GM23338 (cell line): ENCODE results near the gene ARHGEF38.

Experiments used
- CREB1 ChIP-seq: fragments of 250-450 bp; sonication (Bioruptor Pico); IDR thresholded peaks from 2 replicates; pipeline ENCODE4 v1.5.0; 2020; ENCODE audit warnings: low read depth, mild to moderate bottlenecking, moderate library complexity
- EZH2 ChIP-seq: fragments of 200-600 bp; sonication (generic); IDR thresholded peaks from one replicate; pipeline ENCODE4 v1.8.0; 2017; ENCODE audit warnings: antibody characterized with exemption, mild to moderate bottlenecking, low read depth; ENCODE audit not compliant: unreplicated experiment
- EZH2phosphoT487 ChIP-seq: fragments of 200-600 bp; sonication (generic); IDR thresholded peaks from one replicate; pipeline ENCODE4 v1.8.1; 2018; ENCODE audit warnings: antibody characterized with exemption; ENCODE audit not compliant: unreplicated experiment
- JUNB ChIP-seq: IDR thresholded peaks from one replicate; pipeline ENCODE4 v1.6.1; 2016; ENCODE audit warnings: antibody characterized with exemption; ENCODE audit not compliant: unreplicated experiment
- POLR2AphosphoS5 ChIP-seq: IDR thresholded peaks from 2 replicates; pipeline ENCODE4 v1.6.1; 2016; ENCODE audit warnings: antibody characterized with exemption, low read depth
- STAT1 ChIP-seq: IDR thresholded peaks from one replicate; pipeline ENCODE4 v1.6.1; 2016; ENCODE audit warnings: antibody characterized with exemption; ENCODE audit not compliant: unreplicated experiment
- ZNF331 ChIP-seq: fragments of 250-450 bp; sonication (Bioruptor Pico); IDR thresholded peaks from 2 replicates; pipeline ENCODE4 v1.5.0; 2020; ENCODE audit warnings: low read depth, mild to moderate bottlenecking, moderate library complexity
- TF ChIP-seq, protein P1 (sequence below), 2 experiments: fragments of 200-600 bp in 1 of 2; sonication (generic) in 1 of 2; conservative IDR thresholded peaks; 2 replicates each; pipeline versions ENCODE4 v1.5.1 to v1.6.1; 2016 to 2017; ENCODE audit warnings: antibody characterized with exemption in 2 of 2, low read depth in 2 of 2, mild to moderate bottlenecking in 2 of 2, moderate library complexity in 1 of 2
- TF ChIP-seq, protein P2 (sequence below): IDR thresholded peaks from one replicate; pipeline ENCODE4 v1.6.1; 2018; ENCODE audit warnings: antibody characterized with exemption; ENCODE audit not compliant: unreplicated experiment
- TF ChIP-seq, protein P3 (sequence below): IDR thresholded peaks from 2 replicates; pipeline ENCODE4 v1.6.1; 2016; ENCODE audit warnings: antibody characterized with exemption

DNA sequence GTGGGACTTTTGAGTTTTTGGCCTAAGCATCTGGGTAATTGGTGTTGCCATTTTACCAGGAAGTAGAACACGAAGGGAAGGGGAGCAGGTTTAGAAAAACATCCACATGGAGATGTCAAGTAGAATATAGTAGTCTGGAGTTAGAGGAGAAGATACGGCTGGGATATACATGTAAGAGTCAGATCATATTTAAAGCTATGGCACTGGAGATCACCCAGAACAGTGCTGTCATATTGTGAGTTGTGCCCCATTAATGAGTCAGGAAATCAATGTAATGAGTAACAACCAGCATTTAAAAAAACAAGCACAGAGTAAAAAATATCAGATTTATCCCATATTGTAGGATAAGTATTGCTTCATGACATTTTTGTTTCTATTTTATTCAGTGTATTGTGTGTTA, 160.3 kb downstream of the ARHGEF38 start:
- TF ChIP-seq, protein P1, sequence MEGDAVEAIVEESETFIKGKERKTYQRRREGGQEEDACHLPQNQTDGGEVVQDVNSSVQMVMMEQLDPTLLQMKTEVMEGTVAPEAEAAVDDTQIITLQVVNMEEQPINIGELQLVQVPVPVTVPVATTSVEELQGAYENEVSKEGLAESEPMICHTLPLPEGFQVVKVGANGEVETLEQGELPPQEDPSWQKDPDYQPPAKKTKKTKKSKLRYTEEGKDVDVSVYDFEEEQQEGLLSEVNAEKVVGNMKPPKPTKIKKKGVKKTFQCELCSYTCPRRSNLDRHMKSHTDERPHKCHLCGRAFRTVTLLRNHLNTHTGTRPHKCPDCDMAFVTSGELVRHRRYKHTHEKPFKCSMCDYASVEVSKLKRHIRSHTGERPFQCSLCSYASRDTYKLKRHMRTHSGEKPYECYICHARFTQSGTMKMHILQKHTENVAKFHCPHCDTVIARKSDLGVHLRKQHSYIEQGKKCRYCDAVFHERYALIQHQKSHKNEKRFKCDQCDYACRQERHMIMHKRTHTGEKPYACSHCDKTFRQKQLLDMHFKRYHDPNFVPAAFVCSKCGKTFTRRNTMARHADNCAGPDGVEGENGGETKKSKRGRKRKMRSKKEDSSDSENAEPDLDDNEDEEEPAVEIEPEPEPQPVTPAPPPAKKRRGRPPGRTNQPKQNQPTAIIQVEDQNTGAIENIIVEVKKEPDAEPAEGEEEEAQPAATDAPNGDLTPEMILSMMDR (conservative IDR thresholded peaks at IDR 0.05; ENCODE audit: low read depth in 2 of 2): no peak
- TF ChIP-seq, protein P2, sequence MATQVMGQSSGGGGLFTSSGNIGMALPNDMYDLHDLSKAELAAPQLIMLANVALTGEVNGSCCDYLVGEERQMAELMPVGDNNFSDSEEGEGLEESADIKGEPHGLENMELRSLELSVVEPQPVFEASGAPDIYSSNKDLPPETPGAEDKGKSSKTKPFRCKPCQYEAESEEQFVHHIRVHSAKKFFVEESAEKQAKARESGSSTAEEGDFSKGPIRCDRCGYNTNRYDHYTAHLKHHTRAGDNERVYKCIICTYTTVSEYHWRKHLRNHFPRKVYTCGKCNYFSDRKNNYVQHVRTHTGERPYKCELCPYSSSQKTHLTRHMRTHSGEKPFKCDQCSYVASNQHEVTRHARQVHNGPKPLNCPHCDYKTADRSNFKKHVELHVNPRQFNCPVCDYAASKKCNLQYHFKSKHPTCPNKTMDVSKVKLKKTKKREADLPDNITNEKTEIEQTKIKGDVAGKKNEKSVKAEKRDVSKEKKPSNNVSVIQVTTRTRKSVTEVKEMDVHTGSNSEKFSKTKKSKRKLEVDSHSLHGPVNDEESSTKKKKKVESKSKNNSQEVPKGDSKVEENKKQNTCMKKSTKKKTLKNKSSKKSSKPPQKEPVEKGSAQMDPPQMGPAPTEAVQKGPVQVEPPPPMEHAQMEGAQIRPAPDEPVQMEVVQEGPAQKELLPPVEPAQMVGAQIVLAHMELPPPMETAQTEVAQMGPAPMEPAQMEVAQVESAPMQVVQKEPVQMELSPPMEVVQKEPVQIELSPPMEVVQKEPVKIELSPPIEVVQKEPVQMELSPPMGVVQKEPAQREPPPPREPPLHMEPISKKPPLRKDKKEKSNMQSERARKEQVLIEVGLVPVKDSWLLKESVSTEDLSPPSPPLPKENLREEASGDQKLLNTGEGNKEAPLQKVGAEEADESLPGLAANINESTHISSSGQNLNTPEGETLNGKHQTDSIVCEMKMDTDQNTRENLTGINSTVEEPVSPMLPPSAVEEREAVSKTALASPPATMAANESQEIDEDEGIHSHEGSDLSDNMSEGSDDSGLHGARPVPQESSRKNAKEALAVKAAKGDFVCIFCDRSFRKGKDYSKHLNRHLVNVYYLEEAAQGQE: no peak
- TF ChIP-seq EZH2: no peak
- TF ChIP-seq POLR2AphosphoS5: no peak
- no peak for TF ChIP-seq STAT1
- TF ChIP-seq CREB1 (CRISPR knock-in tag): no peak
- TF ChIP-seq ZNF331 (CRISPR knock-in tag): no peak
- no peak for TF ChIP-seq EZH2phosphoT487
- no peak for TF ChIP-seq JUNB
- TF ChIP-seq, protein P3, sequence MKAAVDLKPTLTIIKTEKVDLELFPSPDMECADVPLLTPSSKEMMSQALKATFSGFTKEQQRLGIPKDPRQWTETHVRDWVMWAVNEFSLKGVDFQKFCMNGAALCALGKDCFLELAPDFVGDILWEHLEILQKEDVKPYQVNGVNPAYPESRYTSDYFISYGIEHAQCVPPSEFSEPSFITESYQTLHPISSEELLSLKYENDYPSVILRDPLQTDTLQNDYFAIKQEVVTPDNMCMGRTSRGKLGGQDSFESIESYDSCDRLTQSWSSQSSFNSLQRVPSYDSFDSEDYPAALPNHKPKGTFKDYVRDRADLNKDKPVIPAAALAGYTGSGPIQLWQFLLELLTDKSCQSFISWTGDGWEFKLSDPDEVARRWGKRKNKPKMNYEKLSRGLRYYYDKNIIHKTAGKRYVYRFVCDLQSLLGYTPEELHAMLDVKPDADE: no peak
